HG03135 (cell line): ENCODE data around the gene FOSL1.

Experiments used
- ATAC-seq: cut with Tn5 transposase; IDR thresholded peaks from one replicate; pipeline ENCODE4 v1.9.1; 2021; ENCODE audit warnings: mild to moderate bottlenecking, moderate library complexity; ENCODE audit not compliant: unreplicated experiment

Gene FOSL1

GRCh38 chr11:65920372-65920802 lies 20.2 kb upstream of the FOSL1 start:
- no peak for ATAC-seq

- peak; percentile 42 for ATAC-seq
These were observed 19.6 kb upstream of the FOSL1 start for GRCh38 chr11:65919573-65920371.

GRCh38 chr11:65919141-65919572 lies 19.0 kb upstream of the FOSL1 start, which contains the start of gene DRAP1:
DRAP1 (plus strand) TSS chr11:65919426; CDS start chr11:65919502, 76 bp downstream.
- ATAC-seq = peak; percentile 78

- peak; percentile 51 for ATAC-seq
These were observed 18.3 kb upstream of the FOSL1 start, which contains the start of gene C11orf68 for GRCh38 chr11:65918211-65919140. C11orf68 (minus strand) TSS chr11:65919062; CDS start chr11:65919031, 31 bp downstream.

- no peak for ATAC-seq
These were observed 17.4 kb upstream of the FOSL1 start for GRCh38 chr11:65917434-65918210.

- ATAC-seq = no peak
These were observed 16.9 kb upstream of the FOSL1 start for GRCh38 chr11:65917077-65917433.

- ATAC-seq = no peak
These were observed 16.2 kb upstream of the FOSL1 start for GRCh38 chr11:65916391-65916790.

- no peak for ATAC-seq
These were observed 15.6 kb upstream of the FOSL1 start for GRCh38 chr11:65915821-65916251.

GRCh38 chr11:65915101-65915820 lies 15.1 kb upstream of the FOSL1 start:
- ATAC-seq = no peak

- ATAC-seq = no peak
These were observed 12.7 kb upstream of the FOSL1 start for GRCh38 chr11:65912845-65913244.

GRCh38 chr11:65911682-65912568 lies 11.7 kb upstream of the FOSL1 start:
- no peak for ATAC-seq

- ATAC-seq = no peak
These were observed 7.7 kb upstream of the FOSL1 start for GRCh38 chr11:65907878-65908277.

GRCh38 chr11:65906602-65907001 lies 6.4 kb upstream of the FOSL1 start:
- no peak for ATAC-seq

- no peak for ATAC-seq
These were observed 3.5 kb upstream of the FOSL1 start for GRCh38 chr11:65903715-65904114.

GRCh38 chr11:65903068-65903481 lies 2.9 kb upstream of the FOSL1 start:
- ATAC-seq = no peak

GRCh38 chr11:65900899-65901180 lies 652 bp upstream of the FOSL1 start:
- ATAC-seq = no peak

- no peak for ATAC-seq
These were observed 648 bp downstream of the FOSL1 start for GRCh38 chr11:65899356-65900124.

GRCh38 chr11:65898656-65899355 lies 1.4 kb downstream of the FOSL1 start:
- ATAC-seq = no peak
